OCI-M1 (cell line): ENCODE measurements around the gene TMEM63C.
"Not testable (repeated sequence)": the region's sequence is repeated elsewhere in the genome, so short reads cannot be mapped to it uniquely, and the experiment has no call there.

Experiments used
- DNase-seq: peaks from one replicate; lab custom pipeline; 2025; lab: John Stamatoyannopoulos, UW

Gene TMEM63C

DNA sequence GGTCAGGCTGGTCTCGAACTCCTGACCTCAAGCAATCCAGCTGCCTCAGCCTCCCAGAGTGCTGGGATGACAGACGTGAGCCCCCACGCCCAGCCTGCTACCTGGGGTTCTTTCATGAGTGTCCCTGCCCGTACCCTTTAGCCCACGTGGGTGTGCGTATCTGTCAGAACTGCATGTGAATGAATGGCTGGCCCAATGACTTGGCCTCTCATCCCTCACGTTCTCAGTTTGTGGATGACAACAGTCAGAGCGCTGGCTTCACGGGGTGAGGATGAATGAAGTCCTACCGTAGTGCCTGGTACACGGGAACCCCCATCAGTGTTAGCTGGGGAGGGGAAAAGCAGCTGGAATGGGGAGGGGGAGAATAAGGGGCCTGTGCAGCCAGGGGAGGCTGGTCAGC, 23.9 kb upstream of the TMEM63C start:
- no peak for DNase-seq

DNA sequence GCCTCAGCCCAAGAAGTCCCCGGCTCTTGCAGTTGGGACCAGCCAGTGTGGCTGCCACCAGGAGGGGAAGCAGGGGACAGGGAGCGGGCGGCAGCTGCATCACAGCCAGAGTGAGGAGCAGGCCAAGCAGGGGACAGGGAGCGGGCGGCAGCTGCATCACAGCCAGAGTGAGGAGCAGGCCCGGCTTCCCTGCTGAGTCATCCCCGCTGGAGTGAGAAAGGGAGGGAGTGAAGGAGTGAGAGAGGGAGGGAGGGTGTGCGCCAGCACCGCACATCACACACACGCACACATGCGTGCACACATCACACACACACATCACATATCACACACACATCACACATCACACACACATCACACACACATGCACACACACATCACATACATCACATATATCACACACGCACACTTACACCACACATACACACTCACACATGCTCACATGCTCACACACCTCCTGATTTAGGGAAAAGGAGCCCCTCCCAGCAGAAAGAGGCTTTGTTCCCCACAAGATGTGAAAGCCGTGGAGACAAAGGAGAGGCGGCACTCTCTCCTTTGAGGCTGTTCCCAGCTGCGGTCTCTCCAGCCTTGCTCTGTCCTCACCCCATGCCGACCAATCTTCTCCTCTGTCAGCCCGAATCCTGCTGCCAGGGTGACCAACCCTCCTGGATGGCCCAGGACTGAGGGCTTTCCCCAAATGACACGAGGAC, 23.3 kb upstream of the TMEM63C start:
- no peak for DNase-seq

DNA sequence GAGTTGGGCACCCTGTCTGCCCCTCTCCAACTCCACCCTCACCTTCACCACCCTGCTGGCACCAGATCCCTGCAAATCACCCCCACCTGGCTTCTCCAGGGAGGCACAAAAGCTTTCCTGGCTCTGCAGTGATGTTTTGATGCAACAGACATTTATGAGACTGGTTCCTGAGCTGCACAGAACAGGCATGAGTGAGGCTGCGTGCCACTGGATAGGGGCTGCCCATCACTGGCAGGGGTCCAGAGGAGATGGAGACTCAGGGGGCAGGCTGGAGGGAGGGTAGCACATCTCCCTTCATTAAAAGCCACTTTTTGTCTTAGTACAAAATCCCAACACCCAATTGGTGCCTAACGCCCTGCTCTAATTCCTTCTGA, 22.7 kb upstream of the TMEM63C start:
- DNase-seq, result no peak

DNA sequence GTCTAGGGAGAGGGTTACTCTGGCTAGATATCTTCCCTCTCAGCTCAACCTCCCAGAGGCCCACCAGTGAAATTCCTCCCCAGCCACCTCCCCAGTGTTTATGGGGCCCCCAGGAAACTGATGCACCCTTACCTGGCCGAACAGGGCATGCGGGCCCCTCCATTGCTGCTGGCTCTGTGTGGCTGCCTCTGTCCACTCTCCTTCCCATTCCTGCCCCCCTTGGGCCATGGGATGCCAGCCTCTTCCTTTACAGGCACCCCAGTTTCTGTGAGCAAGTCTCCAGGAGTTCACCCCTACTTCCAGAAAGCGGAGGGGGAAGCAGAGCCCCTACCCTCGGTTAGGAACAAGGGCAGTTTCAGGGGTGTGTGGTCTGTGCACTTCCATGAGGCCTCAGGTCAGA, 20.6 kb upstream of the TMEM63C start:
- DNase-seq, result no peak

DNA sequence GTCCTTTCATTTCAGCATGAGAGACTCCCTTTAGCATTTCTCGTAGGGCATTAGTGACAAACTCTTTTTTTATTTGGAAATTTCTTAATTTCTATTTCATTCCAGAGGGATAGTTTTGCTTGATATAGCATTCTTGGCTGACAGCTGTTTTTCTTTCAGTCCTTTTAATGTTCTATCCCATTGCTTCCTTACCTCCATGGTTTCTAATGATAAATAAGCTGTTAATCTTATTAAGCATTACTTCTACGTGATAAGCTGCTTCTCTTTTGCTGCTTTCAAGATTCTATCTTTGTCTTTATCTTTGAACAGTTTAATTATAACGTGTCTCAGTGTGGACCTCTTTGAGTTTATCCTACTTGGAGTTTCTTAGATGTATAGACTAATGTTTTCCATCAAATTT, 11.6 kb upstream of the TMEM63C start:
- DNase-seq, result no peak

DNA sequence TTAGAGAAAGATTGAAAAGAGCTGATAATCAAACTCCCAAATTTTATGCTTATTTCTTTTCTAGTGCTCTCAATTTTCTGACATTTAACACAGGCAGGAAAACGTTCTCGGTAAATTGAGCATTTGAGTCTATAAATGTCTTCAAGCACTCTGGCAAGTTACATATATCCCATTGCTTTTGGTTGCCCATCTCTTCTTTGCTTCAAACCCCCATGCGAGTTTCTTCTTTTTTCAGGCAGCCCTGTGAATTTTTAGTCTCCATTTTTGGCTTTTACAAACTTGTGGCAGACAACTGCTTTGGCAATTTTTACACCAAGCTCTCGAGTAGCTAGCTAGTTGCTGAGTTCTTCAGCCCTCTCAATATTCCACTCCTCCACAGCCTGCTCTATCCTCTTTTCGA, 8.7 kb upstream of the TMEM63C start:
- DNase-seq, result no peak

DNA sequence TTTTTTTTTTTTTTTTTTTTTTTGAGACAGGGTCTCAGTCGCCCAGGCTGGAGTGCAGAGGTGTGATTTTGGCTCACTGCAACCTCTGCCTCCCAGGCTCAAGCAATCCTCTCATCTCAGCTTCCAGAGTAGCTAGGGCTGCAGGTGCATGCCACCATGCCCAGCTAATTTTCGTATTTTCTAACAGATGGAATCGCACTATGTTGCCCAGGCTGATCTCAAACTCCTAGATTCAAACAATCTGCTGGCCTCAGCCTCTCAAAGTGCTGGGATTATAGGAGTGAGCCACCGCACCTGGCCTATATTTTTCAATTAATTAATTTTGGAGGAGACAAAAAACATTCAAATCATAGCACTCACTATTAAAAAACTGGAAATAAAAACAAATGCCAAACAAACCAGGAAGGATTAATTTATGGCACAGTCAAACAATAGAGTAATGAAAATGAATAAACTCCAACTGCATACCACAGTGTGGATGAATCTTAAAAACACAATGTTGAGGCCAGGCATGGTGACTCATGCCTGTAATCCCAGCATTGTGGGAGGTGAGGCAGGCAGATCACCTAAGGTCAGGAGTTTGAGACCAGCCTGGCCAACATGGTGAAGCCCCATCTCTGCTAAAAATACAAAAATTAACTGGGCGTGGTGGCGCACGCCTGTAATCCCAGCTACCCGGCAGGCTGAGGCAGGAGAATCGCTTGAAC, 7.5 kb upstream of the TMEM63C start:
- not testable (repeated sequence) for DNase-seq

DNA sequence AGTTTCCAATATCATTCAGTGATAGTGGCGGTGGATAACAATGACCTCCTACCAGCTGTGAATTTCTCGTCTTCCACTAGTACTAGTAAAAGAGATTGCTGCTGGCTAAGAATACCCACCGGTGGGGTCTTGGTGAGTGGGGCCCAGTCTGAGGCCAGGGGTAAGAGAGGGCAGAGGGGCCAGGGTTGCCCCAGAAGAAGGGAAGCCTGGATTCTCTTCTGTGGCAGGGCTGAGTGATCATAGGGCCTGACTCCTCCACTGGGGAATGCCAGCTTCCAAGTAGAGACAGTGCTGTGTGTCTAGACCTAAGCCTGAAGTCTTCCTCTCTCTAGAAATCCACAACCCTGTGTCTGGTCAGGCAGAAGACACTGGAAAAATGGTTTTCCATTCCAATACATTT, 5.8 kb upstream of the TMEM63C start:
- no peak for DNase-seq

DNA sequence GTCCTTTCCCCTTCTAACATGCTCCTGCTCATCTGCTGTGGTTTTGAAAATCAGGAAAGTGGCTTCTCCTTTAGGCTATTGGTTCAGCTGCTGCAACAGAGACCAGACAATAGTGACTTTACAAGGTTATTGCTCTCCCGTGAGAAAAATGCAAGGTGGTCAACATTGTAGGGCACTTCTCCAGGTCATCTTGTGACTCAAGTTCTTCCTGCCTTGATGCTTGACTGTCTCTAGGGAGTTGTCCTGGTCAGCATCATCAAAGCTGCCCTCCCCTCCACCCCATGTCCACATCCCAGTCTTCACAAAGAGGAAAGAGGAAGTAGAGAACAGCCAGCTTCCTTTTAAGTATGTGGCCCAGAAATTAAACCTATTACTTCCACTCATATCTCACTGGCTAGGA, 3.9 kb upstream of the TMEM63C start:
- DNase-seq, result peak; percentile 50

DNA sequence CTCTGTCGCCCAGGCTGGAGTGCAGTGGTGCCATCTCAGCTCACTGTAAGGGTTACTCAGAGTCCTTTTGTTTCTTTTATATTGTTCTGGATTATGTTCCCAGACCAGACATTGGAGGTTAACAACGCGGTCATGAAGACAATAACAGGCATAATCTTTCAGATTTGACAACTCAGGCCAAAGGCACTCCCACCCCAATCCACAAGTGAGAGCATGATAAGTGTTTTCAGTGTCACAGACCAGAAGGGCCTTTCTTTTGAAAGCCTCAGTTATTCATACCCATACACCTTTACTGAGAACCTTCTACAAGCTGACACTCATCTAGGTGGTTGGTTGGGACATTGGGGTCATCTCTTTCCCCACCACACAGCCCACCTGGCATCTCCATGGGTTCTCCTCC, 2.9 kb upstream of the TMEM63C start:
- DNase-seq, result no peak

DNA sequence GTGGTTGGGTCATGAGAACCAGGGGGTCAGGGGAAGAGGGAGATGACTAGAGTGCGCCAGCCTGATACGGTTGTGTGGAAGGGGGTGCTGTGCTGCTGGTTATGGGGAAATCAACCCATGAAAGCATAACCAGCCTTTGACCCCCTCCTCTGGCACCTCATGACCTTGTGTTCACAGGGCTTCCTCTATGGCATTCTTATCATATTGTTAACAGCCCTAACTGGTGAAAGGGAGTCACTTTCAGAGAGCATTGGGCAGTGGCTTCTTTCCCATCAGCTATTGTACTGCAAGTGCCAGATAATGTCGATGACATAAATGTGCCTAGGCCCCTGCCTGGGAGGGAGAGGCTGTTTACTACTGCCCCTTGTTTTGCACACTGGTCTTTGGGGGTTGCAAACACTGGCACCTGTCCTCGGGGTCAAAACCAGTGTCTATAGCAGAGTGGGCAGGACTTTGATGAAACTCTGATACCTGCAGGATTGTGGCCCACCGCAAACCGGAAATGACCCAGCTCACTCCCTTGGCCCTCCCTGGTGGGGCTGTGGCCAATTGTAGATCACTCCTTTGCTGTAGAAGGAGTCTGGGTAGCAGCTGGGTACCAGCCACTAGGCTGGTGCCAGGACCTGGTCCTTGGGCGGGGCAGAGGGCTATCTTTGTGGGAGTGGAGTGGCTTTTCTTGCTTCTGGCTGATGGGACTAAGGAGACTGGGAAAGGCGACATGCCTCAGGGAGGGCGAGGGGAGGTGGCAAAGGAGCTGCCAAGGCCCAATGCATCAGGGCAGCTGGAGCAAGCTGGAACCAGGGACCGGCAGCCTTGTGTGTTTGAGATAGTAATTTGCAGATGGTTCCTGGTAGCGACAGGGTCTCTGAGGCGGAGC, 634 bp upstream of the TMEM63C start:
- peak; percentile 72 for DNase-seq

DNA sequence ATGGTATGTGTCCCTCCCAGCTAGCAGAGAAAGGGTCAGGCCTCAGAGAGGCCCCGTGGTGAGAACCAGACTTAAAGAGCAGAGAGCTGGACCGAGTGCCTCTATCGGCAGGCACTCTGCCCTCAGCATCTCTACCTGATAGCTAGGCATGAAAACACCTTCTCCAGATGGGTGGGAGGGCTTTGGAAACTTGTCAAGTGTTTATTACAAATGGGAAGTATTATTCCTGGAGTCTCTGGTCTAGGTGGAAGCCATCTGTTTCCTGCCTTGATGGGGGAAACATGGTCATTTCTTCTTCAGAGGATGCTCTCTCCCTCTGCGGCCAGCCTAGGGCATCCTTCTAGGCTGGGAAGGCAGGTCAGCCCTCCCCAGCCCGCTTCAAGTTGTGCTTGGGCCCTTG, 2.3 kb downstream of the TMEM63C start:
- no peak for DNase-seq

DNA sequence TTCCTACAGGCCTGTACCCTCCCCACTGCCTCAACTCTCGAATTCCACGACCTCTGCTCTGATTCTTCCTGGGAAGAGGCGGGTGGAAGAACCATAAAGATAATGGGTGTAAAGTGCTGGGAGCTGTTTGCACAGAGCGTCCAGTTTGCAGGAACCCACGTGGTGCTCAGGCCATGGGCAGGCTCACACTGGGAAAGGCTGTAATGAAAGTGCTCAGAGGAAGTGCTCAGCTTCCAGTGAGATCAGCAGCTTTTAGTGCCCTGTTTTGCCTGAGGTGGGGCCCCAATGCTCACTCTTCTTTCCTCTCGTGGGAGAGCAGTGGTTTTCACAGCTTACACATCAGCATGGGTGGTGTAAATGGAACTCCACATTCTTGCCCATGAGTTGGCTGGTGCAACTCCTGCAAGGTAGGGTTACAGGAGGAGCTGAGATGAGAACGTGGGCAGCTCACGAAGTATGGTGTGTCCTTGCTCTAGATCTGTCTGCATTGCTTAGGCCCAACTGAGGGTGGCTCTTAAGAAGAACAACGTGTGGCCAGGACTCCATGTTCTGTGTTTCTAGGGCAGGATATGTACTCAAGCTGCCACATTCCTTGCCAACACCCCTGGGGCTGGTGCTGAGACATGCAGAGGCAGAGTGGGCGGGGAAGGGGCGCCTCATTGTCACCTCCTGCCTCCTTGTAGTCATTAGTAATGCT, 2.9 kb downstream of the TMEM63C start:
- no peak for DNase-seq

DNA sequence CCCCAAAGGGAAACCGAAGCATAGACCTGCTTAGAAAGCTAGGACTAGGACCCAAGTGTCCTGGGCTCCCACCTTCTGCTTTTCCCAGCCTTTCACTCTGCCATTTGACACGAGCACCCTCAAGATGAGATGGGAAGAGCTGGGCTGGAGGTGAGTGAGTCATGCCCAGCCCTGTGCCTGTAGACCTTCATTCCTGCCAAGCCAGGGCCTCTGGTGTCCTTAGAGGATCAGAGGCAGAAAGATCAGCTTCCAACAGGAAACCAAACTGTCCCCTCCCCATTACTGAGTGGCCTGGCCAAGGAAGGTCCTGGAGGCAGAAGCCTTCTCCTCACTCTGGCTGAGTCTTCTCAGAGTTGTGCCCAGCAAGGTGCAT, 3.5 kb downstream of the TMEM63C start:
- DNase-seq, result no peak

DNA sequence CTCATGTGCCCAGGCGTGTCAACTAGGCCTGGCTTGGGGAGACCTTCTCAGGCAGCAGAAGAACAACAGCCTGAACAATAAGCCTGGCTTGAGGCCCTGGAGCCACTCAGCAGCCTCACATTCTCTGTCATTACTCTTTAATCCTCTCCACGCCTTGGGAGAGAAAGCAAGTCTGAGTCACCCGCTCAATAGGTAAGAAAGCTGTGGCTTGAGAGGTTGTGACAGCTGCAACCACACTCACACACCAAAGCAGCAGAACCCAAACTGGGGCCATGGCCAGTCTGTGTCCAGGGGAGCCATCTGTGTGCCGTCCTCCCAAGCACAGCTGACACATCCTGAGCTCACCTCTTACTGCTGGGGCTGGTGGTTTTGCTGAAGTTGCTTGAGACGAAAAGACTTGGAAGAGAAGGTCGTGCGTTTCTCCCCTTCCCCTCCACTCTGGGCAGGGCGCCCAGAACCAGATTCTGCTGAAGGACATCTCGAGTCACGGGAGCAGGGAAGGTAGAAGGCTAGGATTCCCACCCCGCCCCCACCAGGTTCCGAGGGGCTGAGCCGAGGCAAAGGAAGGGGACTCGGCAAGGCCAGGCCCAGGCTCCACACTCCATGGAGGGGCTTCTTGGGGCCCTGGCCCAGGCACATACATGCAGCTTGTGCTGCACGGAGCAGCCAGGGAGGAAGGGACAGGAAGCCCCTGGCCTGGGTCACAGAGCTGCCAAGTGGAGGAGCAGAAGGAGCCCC, 5.5 kb downstream of the TMEM63C start:
- DNase-seq, result no peak

DNA sequence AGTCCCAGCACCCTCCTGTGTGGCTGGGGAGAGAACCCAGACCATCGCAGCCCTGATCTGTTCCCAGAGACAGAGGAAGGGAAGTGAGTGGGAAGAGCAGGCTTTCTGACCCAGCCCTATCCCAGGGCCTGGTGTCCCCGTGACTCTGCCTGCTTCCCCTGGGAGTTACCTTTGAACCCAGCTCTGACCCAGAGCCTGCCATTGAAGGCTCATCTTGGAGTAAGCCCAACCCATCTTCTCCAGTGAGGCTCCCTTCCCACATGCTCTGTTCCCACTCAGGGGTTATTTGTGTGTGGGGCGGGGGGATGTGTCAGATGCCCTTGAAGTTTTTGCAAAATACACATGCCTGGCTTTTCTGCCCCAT, 6.0 kb downstream of the TMEM63C start:
- DNase-seq, result no peak

DNA sequence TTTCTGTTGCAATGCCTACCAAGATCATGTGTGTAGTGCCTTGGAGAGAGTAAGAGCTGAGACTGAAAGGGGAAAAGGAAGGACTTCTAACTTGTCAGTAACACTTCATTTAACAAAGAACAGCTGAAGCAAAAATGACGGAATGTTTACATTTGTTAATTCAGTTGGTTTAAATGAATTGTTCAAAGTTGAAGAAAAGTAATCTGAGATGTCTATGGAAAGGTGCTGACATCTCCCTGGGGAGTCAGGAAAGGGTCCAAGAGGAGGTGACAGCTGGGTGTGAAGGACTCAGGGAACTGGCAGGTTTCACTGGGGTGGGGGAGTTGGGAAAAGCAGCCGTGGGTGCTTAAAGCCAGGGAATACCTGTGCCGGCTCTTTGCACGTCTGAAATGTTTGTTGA, 7.9 kb downstream of the TMEM63C start:
- DNase-seq, result no peak

DNA sequence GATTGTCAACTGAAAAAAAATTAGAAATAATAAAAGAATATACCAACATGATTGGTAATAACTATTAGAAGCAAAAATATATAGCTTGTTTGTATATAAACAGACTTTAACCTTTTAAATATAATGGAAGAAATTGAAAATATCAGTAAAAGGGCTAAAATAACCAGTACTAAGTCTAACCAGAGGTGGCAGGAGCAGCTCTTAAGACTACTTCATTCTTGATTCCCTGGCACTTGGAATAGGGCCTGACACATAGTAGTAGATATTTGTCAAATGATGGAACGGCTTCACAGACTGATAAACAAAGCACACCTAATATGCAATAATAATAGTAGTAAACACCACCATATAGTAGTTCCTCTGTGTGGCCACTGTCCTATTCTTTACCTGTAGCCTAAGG, 9.4 kb downstream of the TMEM63C start:
- DNase-seq, result no peak

DNA sequence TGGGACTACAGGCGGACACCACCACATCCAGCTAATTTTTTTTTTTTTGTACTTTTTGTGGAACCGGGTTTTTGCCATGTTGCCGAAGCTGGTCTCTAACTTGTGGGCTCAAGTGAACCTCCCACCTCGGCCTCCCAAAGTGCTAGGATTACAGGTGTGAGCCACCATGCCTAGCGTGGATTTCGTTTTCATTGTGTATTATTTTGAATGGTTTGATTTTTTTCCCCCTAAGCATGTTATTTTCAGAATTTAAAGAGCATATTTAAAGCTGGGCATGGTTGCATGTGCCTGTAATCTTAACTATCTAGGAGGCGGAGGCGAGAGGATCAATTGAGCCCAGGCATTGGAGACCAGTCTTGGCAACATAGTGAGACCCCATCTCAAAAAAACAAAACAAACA, 13.1 kb downstream of the TMEM63C start:
- no peak for DNase-seq

DNA sequence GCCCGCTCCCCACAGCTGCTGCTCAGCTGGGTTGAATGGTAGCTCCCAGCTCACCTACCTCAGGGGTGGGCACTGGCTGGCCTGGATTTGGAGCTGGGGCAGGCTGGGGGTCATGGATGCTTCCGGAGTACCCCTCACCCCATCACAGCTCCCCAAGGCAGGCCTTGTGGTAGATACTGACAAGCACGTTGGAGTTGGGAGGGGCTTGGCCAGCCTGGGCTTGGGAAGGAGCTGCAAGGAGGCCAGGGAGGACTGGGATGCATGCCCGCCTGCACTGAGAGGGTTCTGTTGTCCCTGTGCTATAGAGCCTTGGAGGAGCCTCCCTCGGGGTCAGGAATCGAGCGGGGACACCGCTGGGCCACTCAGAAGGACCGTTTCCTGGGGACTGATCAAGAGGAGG, 14.2 kb downstream of the TMEM63C start:
- no peak for DNase-seq

DNA sequence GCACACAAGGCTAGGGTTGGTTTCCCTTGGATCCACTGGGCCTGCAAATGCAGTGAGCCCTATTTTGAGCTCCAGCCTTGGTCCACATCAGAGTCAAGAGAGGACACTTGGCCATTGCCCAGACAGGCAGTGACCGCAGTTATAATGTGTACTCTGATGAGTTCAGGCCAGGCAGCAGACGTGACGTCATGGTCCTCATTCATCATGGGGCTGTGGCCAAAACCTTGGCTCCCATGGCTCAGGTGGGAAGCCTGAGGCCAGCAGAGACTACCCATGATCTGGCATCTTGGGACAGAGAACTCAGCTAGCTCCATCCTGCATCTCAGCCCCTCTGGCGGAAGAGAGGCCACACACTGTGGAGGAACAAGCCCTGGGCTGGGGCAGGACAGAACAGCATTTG, 16.4 kb downstream of the TMEM63C start:
- no peak for DNase-seq

DNA sequence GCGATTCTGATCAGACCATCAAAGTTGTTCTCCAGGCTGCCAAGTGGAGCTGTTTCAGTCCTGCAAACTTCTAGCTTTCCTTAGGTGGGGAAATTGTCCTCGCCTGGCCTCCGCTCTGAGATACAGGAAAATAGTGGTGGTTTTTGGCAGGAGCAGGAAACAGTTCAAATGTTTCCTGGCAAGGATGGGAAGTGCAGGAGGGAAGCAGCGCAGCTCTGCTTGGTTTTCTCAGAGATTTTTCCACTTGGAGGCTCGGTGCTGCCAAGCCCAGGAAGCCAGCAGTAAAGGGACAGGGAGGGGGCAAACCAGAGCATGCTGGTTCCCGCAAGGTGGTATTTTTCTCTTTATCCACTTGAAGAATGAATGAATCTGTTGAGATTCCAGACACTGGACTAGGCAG, 17.0 kb downstream of the TMEM63C start:
- no peak for DNase-seq
